Subcutaneous adipose tissue (tissue), 4 donors: ENCODE results near the gene TBC1D8. TPM values are rescaled to one million over a fixed set of nuclear protein-coding genes. Genes with fewer than 3 reads are reported as not detected.

ENCODE experiments used
- total RNA-seq, 4 donors: library from RNA; depleted of rRNA; stranded (reverse); fragments of >200 nt; gene quantifications; one replicate each; pipeline ENCODE4 v1.1.0, GENCODE V29; 2016
- TF ChIP-seq, protein P1 (sequence below): fragments of 450-650 bp; IDR thresholded peaks from one replicate; pipeline ENCODE4 v1.5.1; 2016; ENCODE audit warnings: low read depth, mild to moderate bottlenecking, control low read depth, antibody characterized with exemption, moderate library complexity

Gene TBC1D8
- total RNA-seq, 4 donors from 2014 or later: 21.2 to 119 (median 32.0) TPM

- TF ChIP-seq, protein P1, sequence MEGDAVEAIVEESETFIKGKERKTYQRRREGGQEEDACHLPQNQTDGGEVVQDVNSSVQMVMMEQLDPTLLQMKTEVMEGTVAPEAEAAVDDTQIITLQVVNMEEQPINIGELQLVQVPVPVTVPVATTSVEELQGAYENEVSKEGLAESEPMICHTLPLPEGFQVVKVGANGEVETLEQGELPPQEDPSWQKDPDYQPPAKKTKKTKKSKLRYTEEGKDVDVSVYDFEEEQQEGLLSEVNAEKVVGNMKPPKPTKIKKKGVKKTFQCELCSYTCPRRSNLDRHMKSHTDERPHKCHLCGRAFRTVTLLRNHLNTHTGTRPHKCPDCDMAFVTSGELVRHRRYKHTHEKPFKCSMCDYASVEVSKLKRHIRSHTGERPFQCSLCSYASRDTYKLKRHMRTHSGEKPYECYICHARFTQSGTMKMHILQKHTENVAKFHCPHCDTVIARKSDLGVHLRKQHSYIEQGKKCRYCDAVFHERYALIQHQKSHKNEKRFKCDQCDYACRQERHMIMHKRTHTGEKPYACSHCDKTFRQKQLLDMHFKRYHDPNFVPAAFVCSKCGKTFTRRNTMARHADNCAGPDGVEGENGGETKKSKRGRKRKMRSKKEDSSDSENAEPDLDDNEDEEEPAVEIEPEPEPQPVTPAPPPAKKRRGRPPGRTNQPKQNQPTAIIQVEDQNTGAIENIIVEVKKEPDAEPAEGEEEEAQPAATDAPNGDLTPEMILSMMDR: no peak
Measured at GRCh38 chr2:101107241-101107640, 43.9 kb downstream of the TBC1D8 start.

DNA sequence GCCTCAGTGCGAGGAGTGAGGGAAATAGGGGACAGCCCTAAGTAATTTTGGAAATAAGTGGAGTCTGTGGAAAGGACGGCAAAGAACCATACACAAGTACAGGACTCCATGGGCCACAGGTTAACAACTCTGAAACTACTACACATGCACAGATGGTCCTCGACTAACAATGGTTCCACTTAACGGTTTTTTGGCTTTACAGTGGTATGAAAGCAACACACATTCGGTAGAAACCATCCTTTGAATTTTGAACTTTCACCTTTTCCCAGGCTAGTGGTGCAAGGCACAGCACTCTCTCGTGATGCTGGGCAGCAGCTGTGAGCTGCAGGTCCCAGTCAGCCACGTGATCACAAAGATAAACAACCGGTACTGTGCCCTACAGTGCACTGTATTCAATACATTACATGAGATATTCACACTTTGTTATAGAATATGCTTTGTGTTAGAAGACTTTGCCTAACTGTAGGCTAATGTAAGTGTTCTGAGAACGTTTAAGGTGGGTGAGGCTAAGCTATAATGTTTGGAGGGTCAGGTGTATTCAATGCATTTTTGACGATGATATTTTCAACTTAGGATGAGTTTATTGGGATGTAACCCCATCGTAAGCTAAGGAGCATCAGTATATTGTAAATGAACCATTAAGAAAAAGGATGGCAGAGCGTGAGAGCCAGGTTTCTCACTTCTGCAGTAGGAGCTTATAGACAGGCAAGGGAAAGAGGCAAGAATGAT, 44.6 kb downstream of the TBC1D8 start:
- TF ChIP-seq, protein P1: no peak

DNA sequence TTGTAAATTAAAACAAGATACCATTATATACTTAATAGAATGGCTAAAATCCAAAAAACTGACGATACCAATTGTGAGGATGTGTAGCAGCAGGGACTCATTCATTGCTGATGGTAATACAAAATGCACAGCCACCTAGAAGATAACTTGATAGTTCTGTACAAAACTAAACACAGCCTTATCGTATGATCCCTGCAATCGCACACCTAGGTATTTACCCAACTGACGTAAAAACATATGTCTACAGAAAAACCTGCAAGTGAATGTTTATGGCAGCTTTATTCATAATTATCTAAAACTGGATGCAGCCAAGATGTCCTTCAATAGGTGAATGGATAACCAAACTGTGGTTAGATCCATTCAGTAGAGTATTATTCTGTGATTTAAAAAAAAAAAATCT, 45.5 kb downstream of the TBC1D8 start:
- TF ChIP-seq, protein P1: no peak

DNA sequence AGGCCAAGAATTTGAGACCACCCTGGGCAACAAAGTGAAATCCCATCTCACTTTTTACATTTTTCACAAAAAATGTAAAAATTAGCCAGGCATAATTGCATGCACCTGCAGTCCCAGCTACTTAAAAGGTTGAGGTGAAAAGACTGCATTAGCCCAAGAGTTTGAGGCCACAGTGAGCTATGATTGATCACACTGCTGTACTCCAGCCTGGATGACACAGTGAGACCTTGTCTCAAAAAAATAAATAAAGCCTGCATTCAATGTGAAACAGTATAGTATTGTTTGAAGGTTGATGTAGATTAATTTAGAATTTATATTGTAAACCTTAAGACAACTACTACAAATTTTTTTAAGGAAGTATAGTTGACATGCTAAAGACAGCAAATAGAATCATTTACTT, 53.5 kb downstream of the TBC1D8 start:
- TF ChIP-seq, protein P1: no peak

DNA sequence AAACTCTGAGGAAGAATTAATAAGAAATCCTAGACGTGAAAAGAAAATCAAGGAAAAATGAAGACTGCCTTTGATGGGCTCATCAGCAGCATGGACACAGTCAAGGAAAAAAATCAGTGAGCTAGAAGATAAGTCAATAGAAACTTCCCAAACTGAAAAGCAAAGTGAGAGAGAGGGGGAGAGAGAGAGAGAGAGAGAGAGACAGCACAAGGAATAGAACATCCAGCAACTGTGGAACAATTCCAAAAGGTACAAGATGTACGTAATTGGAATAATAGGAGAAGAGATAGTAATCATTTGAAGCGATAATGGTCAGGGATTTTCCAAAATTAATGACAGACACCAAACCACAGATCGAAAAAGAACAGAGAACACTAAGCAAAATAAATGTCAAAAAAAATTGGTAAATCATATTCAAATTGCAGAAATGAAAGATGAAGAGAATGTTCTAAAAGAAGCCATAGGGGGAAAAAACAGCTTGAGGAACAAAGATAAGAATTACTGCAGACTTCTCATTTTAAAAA, 54.5 kb downstream of the TBC1D8 start:
- TF ChIP-seq, protein P1: no peak

GRCh38 chr2:101094351-101094750, 56.8 kb downstream of the TBC1D8 start:
- TF ChIP-seq, protein P1: no peak

DNA sequence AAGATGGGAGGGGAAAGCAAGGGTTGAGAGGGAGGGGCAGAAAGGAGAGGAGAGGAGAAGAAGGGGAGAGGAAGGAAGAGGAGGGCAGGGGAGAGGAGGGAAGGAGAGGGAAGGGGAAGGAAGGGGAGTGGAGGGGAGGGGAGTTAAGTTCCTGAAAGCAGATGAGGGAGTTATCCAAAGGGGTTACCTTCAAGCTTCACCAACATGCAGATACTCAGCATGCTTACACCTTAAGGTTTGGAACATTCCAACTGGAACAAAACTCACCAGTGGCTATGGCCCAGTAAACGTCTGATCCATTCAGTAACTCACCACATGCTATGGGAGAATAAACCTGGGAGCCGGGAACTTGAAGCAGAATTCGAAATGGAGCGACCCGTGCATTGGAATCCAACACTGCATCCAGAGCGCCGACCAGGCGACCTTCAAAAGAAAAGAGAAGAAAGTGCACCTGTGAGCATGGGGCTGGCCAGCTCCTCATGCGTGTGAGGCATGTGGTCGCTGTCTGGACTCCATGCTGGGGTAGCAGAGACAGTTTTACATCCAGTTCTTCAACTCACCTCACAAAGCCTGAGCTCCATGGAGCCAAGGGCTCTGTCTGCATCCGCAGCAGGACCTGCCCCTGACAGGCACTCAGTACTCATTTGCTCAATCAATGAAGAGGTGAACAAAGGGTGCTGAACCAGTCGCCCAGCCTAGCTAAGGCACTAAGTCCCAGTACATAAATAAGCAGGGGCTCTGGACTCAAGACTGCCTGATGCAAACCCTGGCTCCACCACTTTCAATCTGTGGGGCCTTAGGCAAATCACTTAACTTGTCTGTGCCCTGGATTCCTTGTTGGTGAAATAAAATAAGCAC, 61.0 kb downstream of the TBC1D8 start:
- TF ChIP-seq, protein P1: no peak
